Common myeloid progenitor, CD34-positive (primary cell): ENCODE data around the gene KCNJ18. TPM values are rescaled to one million over a fixed set of nuclear protein-coding genes. Genes with fewer than 3 reads are reported as not detected.
A peak's percentile ranks its signal among the peaks of the same experiment; 100 is the strongest.
"Not testable (repeated sequence)": the region's sequence is repeated elsewhere in the genome, so short reads cannot be mapped to it uniquely, and the experiment has no call there.

ENCODE experiments used
- CTCF ChIA-PET: fragments of 350-600 bp; sonication (Branson Sonifier 250); formaldehyde crosslinking; loops from one replicate; lab custom pipeline; 2021; ENCODE audit warnings: antibody characterized with exemption; lab: Charles Lee
- POLR2A ChIA-PET: fragments of 350-600 bp; sonication (Branson Sonifier 250); formaldehyde crosslinking; loops from one replicate; lab custom pipeline; 2021; ENCODE audit warnings: antibody characterized with exemption; lab: Charles Lee
- DNase-seq, 3 donors: peaks; one replicate each; pipeline versions ENCODE4 v3.0.0 to v3.0.0-alpha.2; 2013
- H3K27ac ChIP-seq, 2 experiments: 1 replicate in 1 of 2; 2 replicates in 1 of 2; pipeline ENCODE4 v1.7.0; 2013; ENCODE audit warnings: inconsistent platforms in 2 of 2, low read length in 2 of 2, mild to moderate bottlenecking in 2 of 2, low read depth in 1 of 2, moderate library complexity in 1 of 2; ENCODE audit not compliant: severe bottlenecking in 2 of 2, insufficient read depth in 1 of 2, poor library complexity in 1 of 2
- H3K27me3 ChIP-seq, 5 experiments: replicated peaks in 2 of 5; 1 replicate in 3 of 5; 2 replicates in 2 of 5; pipeline versions ENCODE4 v1.6.1 to v1.7.0; 2013; ENCODE audit warnings: low read length in 4 of 5, mild to moderate bottlenecking in 2 of 5, moderate library complexity in 2 of 5, inconsistent platforms in 1 of 5; ENCODE audit not compliant: insufficient read depth in 5 of 5, control insufficient read depth in 4 of 5
- H3K36me3 ChIP-seq, 4 experiments: 1 replicate in 2 of 4; 2 replicates in 2 of 4; pipeline versions ENCODE4 v1.6.1 to v1.7.0; 2013; ENCODE audit warnings: low read length in 3 of 4, control low read depth in 1 of 4, mild to moderate bottlenecking in 1 of 4; ENCODE audit not compliant: control insufficient read depth in 4 of 4, insufficient read depth in 4 of 4
- H3K4me1 ChIP-seq, 4 experiments: 1 replicate in 3 of 4; 2 replicates in 1 of 4; pipeline versions ENCODE4 v1.6.1 to v1.7.1; 2013; ENCODE audit warnings: low read length in 3 of 4, mild to moderate bottlenecking in 3 of 4, control low read depth in 1 of 4, inconsistent platforms in 1 of 4, moderate library complexity in 1 of 4; ENCODE audit not compliant: control insufficient read depth in 4 of 4, insufficient read depth in 4 of 4; ENCODE audit errors: control extremely low read depth in 1 of 4
- H3K4me3 ChIP-seq, 7 experiments: 1 replicate in 4 of 7; 2 replicates in 3 of 7; pipeline versions ENCODE4 v1.5.1 to v1.7.0; 2013; ENCODE audit warnings: mild to moderate bottlenecking in 7 of 7, low read length in 6 of 7, moderate library complexity in 6 of 7, inconsistent platforms in 2 of 7, low read depth in 2 of 7, control low read depth in 1 of 7; ENCODE audit not compliant: insufficient read depth in 4 of 7, control insufficient read depth in 1 of 7; ENCODE audit errors: extremely low read depth in 1 of 7
- H3K9me3 ChIP-seq, 5 experiments: 1 replicate in 4 of 5; 2 replicates in 1 of 5; pipeline versions ENCODE4 v1.6.1 to v1.7.1; 2013; ENCODE audit warnings: low read length in 4 of 5, mild to moderate bottlenecking in 2 of 5, inconsistent platforms in 1 of 5, low read depth in 1 of 5, moderate library complexity in 1 of 5; ENCODE audit not compliant: control insufficient read depth in 4 of 5, insufficient read depth in 2 of 5; ENCODE audit errors: control extremely low read depth in 1 of 5
- WGBS: methylation state at CpG from one replicate; pipeline ENCODE4 v1.1.5; 2013; ENCODE audit not compliant: insufficient coverage; 5-methylcytosine and 5-hydroxymethylcytosine counted together
- polyA plus RNA-seq: library from polyadenylated mRNA; unstranded; fragments of 120-200 nt; gene quantifications from one replicate; pipeline ENCODE4 v1.2.1, GENCODE V29; 2013

KCNJ18 gene
- polyA plus RNA-seq = 0.01 TPM

GRCh38 chr17:21691883-21692703 lies at the start of gene KCNJ18:
TSS of gene KCNJ18 (plus strand) at chr17:21692523. CDS start at chr17:21702787, 10,264 bp downstream.
- CTCF ChIA-PET, POLR2A ChIA-PET, H3K27me3 ChIP-seq: not testable (repeated sequence)

GRCh38 chr17:21648125-21648524 lies 44.2 kb upstream of the KCNJ18 start:
- DNase-seq, H3K4me1 ChIP-seq, CTCF ChIA-PET, H3K4me3 ChIP-seq, POLR2A ChIA-PET, H3K9me3 ChIP-seq, H3K27me3 ChIP-seq, H3K36me3 ChIP-seq, H3K27ac ChIP-seq: not testable (repeated sequence)
- WGBS = 100% methylated on average over 2 of the region's 6 CpGs

More at GRCh38 chr17:21691883-21692703, at the start of gene KCNJ18:
- not testable (repeated sequence) for H3K36me3 ChIP-seq, H3K9me3 ChIP-seq, H3K4me1 ChIP-seq, DNase-seq, H3K4me3 ChIP-seq, H3K27ac ChIP-seq
- 85% methylated on average over 7 of the region's 18 CpGs for WGBS

GRCh38 chr17:21650043-21650442 lies 42.3 kb upstream of the KCNJ18 start:
- DNase-seq, H3K27ac ChIP-seq, H3K9me3 ChIP-seq, POLR2A ChIA-PET, H3K4me3 ChIP-seq, CTCF ChIA-PET, H3K36me3 ChIP-seq, H3K4me1 ChIP-seq, H3K27me3 ChIP-seq: not testable (repeated sequence)
- no CpG with 5 or more reads among the region's 1 CpG for WGBS

- POLR2A ChIA-PET, CTCF ChIA-PET, H3K9me3 ChIP-seq, H3K27me3 ChIP-seq, H3K4me1 ChIP-seq, H3K27ac ChIP-seq, H3K36me3 ChIP-seq, H3K4me3 ChIP-seq: not testable (repeated sequence)
- no CpG with 5 or more reads among the region's 4 CpGs for WGBS
- DNase-seq = peak in 1 of 3 donors; percentile 3
These were observed 40.3 kb upstream of the KCNJ18 start for GRCh38 chr17:21652049-21652448.

GRCh38 chr17:21653211-21653610 lies 39.1 kb upstream of the KCNJ18 start:
- WGBS = 100% methylated on average over 5 of the region's 10 CpGs
- POLR2A ChIA-PET, H3K4me1 ChIP-seq, H3K9me3 ChIP-seq, H3K36me3 ChIP-seq, H3K27me3 ChIP-seq, H3K27ac ChIP-seq, H3K4me3 ChIP-seq, DNase-seq, CTCF ChIA-PET: not testable (repeated sequence)

GRCh38 chr17:21656518-21657309 lies 35.6 kb upstream of the KCNJ18 start:
- H3K4me3 ChIP-seq, H3K4me1 ChIP-seq, DNase-seq, H3K36me3 ChIP-seq, H3K9me3 ChIP-seq, CTCF ChIA-PET, H3K27me3 ChIP-seq, H3K27ac ChIP-seq, POLR2A ChIA-PET: not testable (repeated sequence)
- 61% methylated on average over 32 of the region's 47 CpGs for WGBS

GRCh38 chr17:21659635-21660034 lies 32.7 kb upstream of the KCNJ18 start:
- H3K9me3 ChIP-seq, H3K27me3 ChIP-seq, H3K27ac ChIP-seq, H3K4me3 ChIP-seq, CTCF ChIA-PET, DNase-seq, H3K36me3 ChIP-seq, POLR2A ChIA-PET, H3K4me1 ChIP-seq: not testable (repeated sequence)
- 34% methylated on average over 4 of the region's 7 CpGs for WGBS
